Neural progenitor cell (in vitro differentiated cells): ENCODE data around the gene TRIM39. TPM values are rescaled to one million over a fixed set of nuclear protein-coding genes. Genes with fewer than 3 reads are reported as not detected.

Experiments used
- DNase-seq: peaks from one replicate; pipeline ENCODE4 v3.0.0-alpha.2; 2016; ENCODE audit warnings: low spot score
- H2AFZ ChIP-seq: fragments of 200-600 bp; sonication (generic); replicated peaks from 2 replicates; pipeline ENCODE4 v1.6.1; 2016; ENCODE audit warnings: antibody characterized with exemption
- H3F3A ChIP-seq: fragments of 200-600 bp; sonication (generic); 2 replicates; pipeline ENCODE4 v1.6.1; 2016; ENCODE audit warnings: antibody characterized with exemption, low read depth
- H3K27ac ChIP-seq: fragments of 200-600 bp; sonication (generic); 2 replicates; pipeline ENCODE4 v1.5.1; 2016; ENCODE audit warnings: mild to moderate bottlenecking
- H3K27me3 ChIP-seq: fragments of 200-600 bp; sonication (generic); 2 replicates; pipeline ENCODE4 v1.6.1; 2016; ENCODE audit warnings: mild to moderate bottlenecking, moderate library complexity
- H3K36me3 ChIP-seq: fragments of 200-600 bp; sonication (generic); 2 replicates; pipeline ENCODE4 v1.5.1; 2016
- H3K4me1 ChIP-seq: fragments of 200-600 bp; sonication (generic); 2 replicates; pipeline ENCODE4 v1.6.1; 2016; ENCODE audit warnings: mixed run types
- H3K4me2 ChIP-seq: fragments of 200-600 bp; sonication (generic); 2 replicates; pipeline ENCODE4 v1.6.1; 2016
- H3K4me3 ChIP-seq: fragments of 200-600 bp; sonication (generic); 2 replicates; pipeline ENCODE4 v1.5.1; 2016
- H3K79me2 ChIP-seq: fragments of 200-600 bp; sonication (generic); 2 replicates; pipeline ENCODE4 v1.6.1; 2016; ENCODE audit warnings: low read depth
- H3K9ac ChIP-seq: fragments of 200-600 bp; sonication (generic); 2 replicates; pipeline ENCODE4 v1.6.1; 2016
- H3K9me3 ChIP-seq: fragments of 200-600 bp; sonication (generic); 2 replicates; pipeline ENCODE4 v1.5.1; 2016; ENCODE audit warnings: low read depth
- H4K20me1 ChIP-seq: fragments of 200-600 bp; sonication (generic); 2 replicates; pipeline ENCODE4 v1.6.1; 2016; ENCODE audit warnings: low read depth
- H3K27ac Mint-ChIP-seq: 3 replicates; pipeline ENCODE4 v1.8.0; 2021; ENCODE audit warnings: mixed read lengths
- H3K27me3 Mint-ChIP-seq: 2 replicates; pipeline ENCODE4 v1.8.0; 2022; ENCODE audit warnings: low read depth, mild to moderate bottlenecking, inconsistent platforms, moderate library complexity, mixed read lengths; ENCODE audit not compliant: insufficient read depth
- H3K36me3 Mint-ChIP-seq: 3 replicates; pipeline ENCODE4 v1.8.0; 2021; ENCODE audit warnings: mixed read lengths
- H3K4me1 Mint-ChIP-seq: 3 replicates; pipeline ENCODE4 v1.8.0; 2021; ENCODE audit warnings: mixed read lengths
- H3K4me3 Mint-ChIP-seq: 3 replicates; pipeline ENCODE4 v1.8.0; 2021; ENCODE audit warnings: mild to moderate bottlenecking, moderate library complexity, mixed read lengths
- H3K9me3 Mint-ChIP-seq: 3 replicates; pipeline ENCODE4 v1.8.0; 2020; ENCODE audit warnings: mixed read lengths
- EZH2 ChIP-seq: fragments of 200-600 bp; sonication (generic); IDR thresholded peaks from 2 replicates; pipeline ENCODE4 v1.6.1; 2017; ENCODE audit warnings: antibody characterized with exemption, mild to moderate bottlenecking, moderate library complexity
- EZH2phosphoT487 ChIP-seq: fragments of 200-600 bp; sonication (generic); IDR thresholded peaks from 2 replicates; pipeline ENCODE4 v1.6.1; 2017; ENCODE audit warnings: antibody characterized with exemption
- small RNA-seq: library from RNA; depleted of rRNA; stranded (forward); fragments of <200 nt; gene quantifications from one replicate; pipeline ENCODE3, GENCODE V24; 2015
- total RNA-seq: library from RNA; depleted of rRNA; stranded (reverse); fragments of >200 nt; gene quantifications from 2 replicates; pipeline ENCODE4 v1.2.3, GENCODE V29; 2015; ENCODE audit warnings: low replicate concordance
- TF ChIP-seq, protein P1 (sequence below): fragments of 200-600 bp; sonication (generic); IDR thresholded peaks from 2 replicates; pipeline ENCODE4 v1.5.1; 2017; ENCODE audit warnings: antibody characterized with exemption, mild to moderate bottlenecking

TRIM39 gene
- total RNA-seq, 1 donor from 2014 or later = 11.0 TPM

DNA sequence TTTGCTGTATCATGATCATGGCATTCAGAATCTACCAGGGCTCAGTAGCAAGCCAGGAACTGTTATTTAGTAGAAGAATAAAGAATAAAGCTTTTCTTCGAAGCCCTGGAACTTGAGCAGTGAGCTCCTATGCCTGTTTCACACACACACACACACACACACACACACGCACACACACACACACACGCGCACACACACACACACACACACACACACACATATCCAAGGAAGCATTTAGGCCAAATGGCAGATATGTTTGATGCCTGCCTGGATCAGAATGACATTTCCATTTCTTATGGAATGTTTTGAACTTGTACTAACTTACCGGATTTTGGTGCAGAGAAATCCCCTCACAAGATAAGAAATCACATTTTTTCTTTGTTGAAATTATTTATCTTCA lies 53.7 kb downstream of the TRIM39 start:
- peaks cover 92% of the 10 kb centered on the region for H3K27me3 ChIP-seq
- H4K20me1 ChIP-seq = peaks cover 3% of the 10 kb centered on the region
- Mint-ChIP-seq H3K36me3 (no peaks in the 10 kb centered on the region), H3K4me3 (no peak overlapping the region), H3K9me3 (no peaks in the 10 kb centered on the region), H3K4me1 (no peaks in the 10 kb centered on the region), H3K27me3 (peaks cover 9% of the 10 kb centered on the region), H3K27ac (no peak overlapping the region)
- H3K27ac ChIP-seq = no peak overlapping the region
- H3K4me3 ChIP-seq = no peak overlapping the region
- no peaks in the 10 kb centered on the region for H3K9me3 ChIP-seq
- H3K79me2 ChIP-seq = no peaks in the 10 kb centered on the region
- H3K4me1 ChIP-seq = no peaks in the 10 kb centered on the region
- no peaks in the 10 kb centered on the region for H3K36me3 ChIP-seq
- no peak overlapping the region for H3K9ac ChIP-seq
- no peaks in the 10 kb centered on the region for H3F3A ChIP-seq
- DNase-seq = no peak
- H2AFZ ChIP-seq = no peak overlapping the region
- TF ChIP-seq, protein P1, sequence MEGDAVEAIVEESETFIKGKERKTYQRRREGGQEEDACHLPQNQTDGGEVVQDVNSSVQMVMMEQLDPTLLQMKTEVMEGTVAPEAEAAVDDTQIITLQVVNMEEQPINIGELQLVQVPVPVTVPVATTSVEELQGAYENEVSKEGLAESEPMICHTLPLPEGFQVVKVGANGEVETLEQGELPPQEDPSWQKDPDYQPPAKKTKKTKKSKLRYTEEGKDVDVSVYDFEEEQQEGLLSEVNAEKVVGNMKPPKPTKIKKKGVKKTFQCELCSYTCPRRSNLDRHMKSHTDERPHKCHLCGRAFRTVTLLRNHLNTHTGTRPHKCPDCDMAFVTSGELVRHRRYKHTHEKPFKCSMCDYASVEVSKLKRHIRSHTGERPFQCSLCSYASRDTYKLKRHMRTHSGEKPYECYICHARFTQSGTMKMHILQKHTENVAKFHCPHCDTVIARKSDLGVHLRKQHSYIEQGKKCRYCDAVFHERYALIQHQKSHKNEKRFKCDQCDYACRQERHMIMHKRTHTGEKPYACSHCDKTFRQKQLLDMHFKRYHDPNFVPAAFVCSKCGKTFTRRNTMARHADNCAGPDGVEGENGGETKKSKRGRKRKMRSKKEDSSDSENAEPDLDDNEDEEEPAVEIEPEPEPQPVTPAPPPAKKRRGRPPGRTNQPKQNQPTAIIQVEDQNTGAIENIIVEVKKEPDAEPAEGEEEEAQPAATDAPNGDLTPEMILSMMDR = no peak
- no peak for TF ChIP-seq EZH2
- H3K4me2 ChIP-seq = no peak overlapping the region

DNA sequence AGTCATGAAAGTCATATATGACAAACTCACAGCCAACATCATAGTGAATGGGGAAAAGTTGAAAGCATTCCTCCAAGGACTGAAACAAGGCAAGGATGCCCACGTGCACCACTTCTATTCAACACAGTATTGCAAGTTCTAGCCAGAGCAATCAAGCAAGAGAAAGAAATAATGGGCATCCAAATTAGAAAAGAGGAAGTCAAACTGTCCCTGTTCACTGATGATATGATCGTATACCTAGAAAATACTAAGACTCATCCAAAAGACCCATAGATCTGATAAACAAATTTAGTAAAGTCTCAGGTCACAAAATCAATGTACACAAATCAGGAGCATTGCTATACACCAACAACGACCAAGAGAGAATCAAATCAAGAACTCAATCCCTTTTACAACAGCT lies 59.4 kb downstream of the TRIM39 start:
- Mint-ChIP-seq H3K36me3 (no peaks in the 10 kb centered on the region), H3K27me3 (peaks cover 6% of the 10 kb centered on the region), H3K9me3 (no peaks in the 10 kb centered on the region), H3K4me3 (no peak overlapping the region), H3K4me1 (no peaks in the 10 kb centered on the region), H3K27ac (no peak overlapping the region)
- Histone ChIP-seq H3K4me1 (no peaks in the 10 kb centered on the region), H3K9ac (no peak overlapping the region), H3K27me3 (peaks cover 97% of the 10 kb centered on the region), H4K20me1 (no peaks in the 10 kb centered on the region), H3K9me3 (no peaks in the 10 kb centered on the region), H3K36me3 (no peaks in the 10 kb centered on the region), H3K4me3 (no peak overlapping the region), H3K4me2 (no peak overlapping the region), H3K79me2 (no peaks in the 10 kb centered on the region), H2AFZ (no peak overlapping the region), H3K27ac (no peak overlapping the region), H3F3A (no peaks in the 10 kb centered on the region)
- DNase-seq = no peak
- TF ChIP-seq, protein P1 = no peak
- TF ChIP-seq EZH2phosphoT487 = no peak
- TF ChIP-seq EZH2 = no peak

DNA sequence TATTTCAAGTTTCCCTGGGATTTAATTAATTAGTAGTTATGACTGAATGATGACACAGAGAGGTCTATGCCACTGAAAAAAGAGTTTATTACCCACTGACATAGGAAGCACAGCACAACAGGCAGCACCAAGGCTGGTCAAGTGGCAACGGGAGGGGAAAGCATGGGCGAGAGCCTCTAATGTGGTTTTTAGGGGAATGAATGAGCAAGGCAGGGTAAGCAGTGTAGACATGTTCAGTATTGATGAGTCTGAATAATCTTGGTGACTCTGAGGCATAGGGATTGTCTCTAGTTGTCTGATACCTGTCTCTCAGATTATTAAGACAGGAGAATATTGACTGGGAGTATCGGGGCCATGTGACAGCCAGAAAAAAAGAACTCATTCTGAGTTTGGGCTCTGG lies 64.5 kb downstream of the TRIM39 start:
- H3K9me3 ChIP-seq = no peaks in the 10 kb centered on the region
- Mint-ChIP-seq H3K9me3 (no peaks in the 10 kb centered on the region), H3K36me3 (no peaks in the 10 kb centered on the region), H3K4me3 (no peak overlapping the region), H3K27ac (no peak overlapping the region), H3K27me3 (peaks cover 16% of the 10 kb centered on the region), H3K4me1 (no peaks in the 10 kb centered on the region)
- H3K36me3 ChIP-seq = no peaks in the 10 kb centered on the region
- no peaks in the 10 kb centered on the region for H3K79me2 ChIP-seq
- no peaks in the 10 kb centered on the region for H3F3A ChIP-seq
- no peak overlapping the region for H2AFZ ChIP-seq
- TF ChIP-seq, protein P1 = no peak
- TF ChIP-seq EZH2phosphoT487 = no peak
- no peak for TF ChIP-seq EZH2
- no peaks in the 10 kb centered on the region for H3K4me1 ChIP-seq
- H4K20me1 ChIP-seq = no peaks in the 10 kb centered on the region
- no peak overlapping the region for H3K9ac ChIP-seq
- no peak overlapping the region for H3K4me2 ChIP-seq
- H3K27me3 ChIP-seq = peaks cover 62% of the 10 kb centered on the region
- no peak overlapping the region for H3K27ac ChIP-seq
- H3K4me3 ChIP-seq = no peak overlapping the region
- DNase-seq = no peak

Small RNAs within 50 kb of the gene (small RNA-seq; reads per million reads assigned to genes)
- gene HLA-N = not detected

Other genes starting within 250 kb of the TRIM39 start
- gene TRIM31, start 213.8 kb upstream of the TRIM39 start, total RNA-seq = not detected in 2 replicates
- not detected in 2 replicates for gene TRIM40, start 190.8 kb upstream of the TRIM39 start, total RNA-seq
- gene TRIM10, start 165.7 kb upstream of the TRIM39 start, total RNA-seq = not detected in 2 replicates
- gene TRIM15, start 163.4 kb upstream of the TRIM39 start, total RNA-seq = not detected in 2 replicates
- gene TRIM26, start 113.5 kb upstream of the TRIM39 start, total RNA-seq = 8.3 and 20.0 TPM in 2 replicates
- 38.0 and 89.6 TPM in 2 replicates for gene RPP21, start 18.2 kb downstream of the TRIM39 start, total RNA-seq
- gene HLA-E, start 162.6 kb downstream of the TRIM39 start, total RNA-seq = 24.8 and 43.1 TPM in 2 replicates
- gene GNL1, start 229.6 kb downstream of the TRIM39 start, total RNA-seq = 23.7 and 34.7 TPM in 2 replicates
- 13.7 and 18.6 TPM in 2 replicates for gene PRR3, start 230.4 kb downstream of the TRIM39 start, total RNA-seq
- gene ABCF1, start 244.5 kb downstream of the TRIM39 start, total RNA-seq = 43.9 and 56.0 TPM in 2 replicates